Mucosa of descending colon (tissue), 3 donors: ENCODE data around the gene VPS13D. TPM values are rescaled to one million over a fixed set of nuclear protein-coding genes. Genes with fewer than 3 reads are reported as not detected.
A peak's percentile ranks its signal among the peaks of the same experiment; 100 is the strongest.

Experiments
- ATAC-seq: fragments of 200-7000 bp; cut with Tn5 transposase; one replicate; pipeline ENCODE4 v1.9.1; 2020; ENCODE audit warnings: mild to moderate bottlenecking, moderate library complexity
- DNase-seq, 3 donors: peaks; one replicate each; pipeline ENCODE4 v3.0.0-alpha.2; 2020
- H3K36me3 ChIP-seq: fragments of 200-600 bp; one replicate; pipeline ENCODE4 v1.8.0; 2021; ENCODE audit warnings: low read depth, mild to moderate bottlenecking
- H3K4me1 ChIP-seq: fragments of 200-600 bp; one replicate; pipeline ENCODE4 v1.8.0; 2021; ENCODE audit warnings: low read depth, mild to moderate bottlenecking
- H3K4me3 ChIP-seq: fragments of 200-600 bp; one replicate; pipeline ENCODE4 v1.8.0; 2021; ENCODE audit warnings: mild to moderate bottlenecking
- H3K9me3 ChIP-seq: fragments of 200-600 bp; one replicate; pipeline ENCODE4 v1.8.0; 2021; ENCODE audit warnings: mild to moderate bottlenecking
- intact Hi-C, 2 donors: fragments of 100-400 bp; cut with DNase I in 1 of 2; cut with micrococcal nuclease in 1 of 2; formaldehyde crosslinking; loops; one replicate each; pipeline versions ENCODE4 v1.11.0 to v1.11.1; 2022; cut with DNase I, micrococcal nuclease
- total RNA-seq, 3 donors: library from RNA; stranded (reverse); fragmentation: NEBNext Ultra II Directional in 2 of 3; extraction: Animal tissue kit (Norgen Biotek cat#: 25700) in 2 of 3; gene quantifications; one replicate each; pipeline versions ENCODE4 v1.2.1 to v1.2.4, GENCODE V29; 2021 to 2023
- TF ChIP-seq, protein P1 (sequence below): fragments of 200-600 bp; IDR thresholded peaks from one replicate; pipeline ENCODE4 v1.8.0; 2022; ENCODE audit warnings: antibody characterized with exemption, mild to moderate bottlenecking
- donor health status: DM: no; HTN: no; CAD: no; lungs with moderate emphysema.
- donor health status: DM: no; HTN: no; CAD: no.
- donor health status: DM: no; HTN: yes; CAD: no.

Gene VPS13D
- total RNA-seq, 3 donors from 2014 or later: 70.1 to 96.6 (median 96.6) TPM

DNA sequence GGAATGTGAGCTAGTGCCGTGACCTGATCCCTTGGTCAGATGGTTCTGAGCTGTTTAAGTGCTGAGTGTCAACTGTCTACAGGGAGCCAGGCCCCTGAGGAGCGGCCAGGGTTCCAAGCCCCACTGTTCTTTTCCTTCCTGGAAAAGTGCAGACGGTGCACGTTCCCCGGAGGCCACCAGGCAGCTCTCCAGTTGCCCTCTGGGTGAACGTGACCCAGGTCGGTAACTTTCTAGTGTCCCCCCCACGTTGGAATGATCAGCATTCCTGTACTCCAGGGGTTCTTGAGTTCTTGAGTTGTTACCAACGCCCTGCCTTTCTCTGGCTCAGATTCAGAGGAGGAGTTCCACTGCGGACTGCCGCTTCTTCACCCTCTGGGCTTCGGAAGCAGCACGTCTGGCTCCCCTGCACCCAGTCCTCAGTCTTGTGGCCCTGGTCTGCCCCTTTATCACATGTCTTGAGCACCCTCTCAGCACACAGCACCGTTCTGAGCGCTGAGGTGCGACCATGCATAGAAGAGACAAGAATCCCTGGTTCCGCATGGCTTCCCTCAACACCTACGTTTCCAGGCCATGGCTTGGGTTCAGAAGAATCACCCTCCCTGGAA lies 256.7 kb downstream of the VPS13D start:
- Histone ChIP-seq H3K9me3 (no peaks in the 10 kb centered on the region), H3K4me1 (no peaks in the 10 kb centered on the region), H3K36me3 (no peaks in the 10 kb centered on the region), H3K4me3 (no peak overlapping the region)
- TF ChIP-seq, protein P1, sequence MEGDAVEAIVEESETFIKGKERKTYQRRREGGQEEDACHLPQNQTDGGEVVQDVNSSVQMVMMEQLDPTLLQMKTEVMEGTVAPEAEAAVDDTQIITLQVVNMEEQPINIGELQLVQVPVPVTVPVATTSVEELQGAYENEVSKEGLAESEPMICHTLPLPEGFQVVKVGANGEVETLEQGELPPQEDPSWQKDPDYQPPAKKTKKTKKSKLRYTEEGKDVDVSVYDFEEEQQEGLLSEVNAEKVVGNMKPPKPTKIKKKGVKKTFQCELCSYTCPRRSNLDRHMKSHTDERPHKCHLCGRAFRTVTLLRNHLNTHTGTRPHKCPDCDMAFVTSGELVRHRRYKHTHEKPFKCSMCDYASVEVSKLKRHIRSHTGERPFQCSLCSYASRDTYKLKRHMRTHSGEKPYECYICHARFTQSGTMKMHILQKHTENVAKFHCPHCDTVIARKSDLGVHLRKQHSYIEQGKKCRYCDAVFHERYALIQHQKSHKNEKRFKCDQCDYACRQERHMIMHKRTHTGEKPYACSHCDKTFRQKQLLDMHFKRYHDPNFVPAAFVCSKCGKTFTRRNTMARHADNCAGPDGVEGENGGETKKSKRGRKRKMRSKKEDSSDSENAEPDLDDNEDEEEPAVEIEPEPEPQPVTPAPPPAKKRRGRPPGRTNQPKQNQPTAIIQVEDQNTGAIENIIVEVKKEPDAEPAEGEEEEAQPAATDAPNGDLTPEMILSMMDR: no peak
- intact Hi-C loops: no loop called here
- DNase-seq (no peak), ATAC-seq (peak; percentile 11)

DNA sequence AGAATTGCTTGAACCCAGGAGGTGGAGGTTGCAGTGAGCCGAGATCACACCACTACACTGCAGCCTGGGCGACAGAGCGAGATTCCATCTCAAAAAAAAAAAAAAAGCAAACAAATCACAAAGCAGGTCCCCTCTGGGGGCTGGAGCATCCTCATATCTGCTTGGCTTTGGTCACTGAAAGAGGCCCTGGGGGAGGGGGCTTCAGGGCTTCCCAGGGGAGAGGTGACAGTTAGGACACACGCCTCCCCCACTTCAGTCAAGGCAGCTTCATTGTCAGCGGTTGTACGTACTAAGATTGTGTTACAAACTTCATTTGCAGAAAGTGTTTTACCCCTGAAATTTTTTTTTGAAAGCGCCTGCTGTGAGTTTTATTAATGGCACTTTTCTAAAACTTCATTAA lies 257.7 kb downstream of the VPS13D start:
- ATAC-seq (no peak), DNase-seq (no peak)
- no peak overlapping the region for H3K4me3 ChIP-seq
- no peaks in the 10 kb centered on the region for H3K36me3 ChIP-seq
- H3K4me1 ChIP-seq: no peaks in the 10 kb centered on the region
- H3K9me3 ChIP-seq: no peaks in the 10 kb centered on the region
- TF ChIP-seq, protein P1: no peak
- intact Hi-C loops: no loop called here

DNA sequence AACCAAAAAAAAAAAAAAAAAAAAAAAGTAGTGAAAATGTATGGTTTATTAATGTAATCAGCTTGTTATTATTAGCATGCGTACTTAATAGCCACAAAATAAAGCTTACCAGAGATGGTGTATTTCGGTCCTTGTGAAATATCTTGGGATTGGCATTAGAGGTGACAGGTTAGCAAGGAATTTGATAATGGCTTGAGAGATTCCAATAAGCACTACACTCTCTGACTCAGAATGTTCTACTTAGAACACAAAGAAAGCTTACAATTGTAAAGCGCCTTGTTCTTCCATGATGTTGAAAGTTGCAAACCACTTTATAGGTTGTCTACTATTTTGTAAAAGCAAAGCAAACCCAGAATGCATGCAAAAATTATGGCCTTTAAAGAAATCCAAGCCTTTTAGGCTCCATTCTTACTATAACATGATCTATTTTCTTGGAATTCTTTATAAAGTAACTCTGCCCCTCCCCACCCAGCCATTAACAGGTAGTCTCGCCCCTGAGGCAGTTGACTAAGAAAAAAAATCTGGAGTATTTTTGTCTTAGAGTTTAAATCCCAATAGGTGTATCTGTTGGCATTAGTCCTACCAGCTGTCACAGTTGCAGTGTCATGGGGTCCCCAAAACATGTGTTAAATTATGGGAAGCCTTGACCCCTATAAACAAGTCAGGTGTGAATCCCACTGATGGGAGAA lies 259.0 kb downstream of the VPS13D start:
- Histone ChIP-seq H3K36me3 (no peaks in the 10 kb centered on the region), H3K4me3 (no peak overlapping the region), H3K4me1 (no peaks in the 10 kb centered on the region), H3K9me3 (no peaks in the 10 kb centered on the region)
- intact Hi-C loops: no loop called here
- ATAC-seq (no peak), DNase-seq (no peak)
- TF ChIP-seq, protein P1: no peak

DNA sequence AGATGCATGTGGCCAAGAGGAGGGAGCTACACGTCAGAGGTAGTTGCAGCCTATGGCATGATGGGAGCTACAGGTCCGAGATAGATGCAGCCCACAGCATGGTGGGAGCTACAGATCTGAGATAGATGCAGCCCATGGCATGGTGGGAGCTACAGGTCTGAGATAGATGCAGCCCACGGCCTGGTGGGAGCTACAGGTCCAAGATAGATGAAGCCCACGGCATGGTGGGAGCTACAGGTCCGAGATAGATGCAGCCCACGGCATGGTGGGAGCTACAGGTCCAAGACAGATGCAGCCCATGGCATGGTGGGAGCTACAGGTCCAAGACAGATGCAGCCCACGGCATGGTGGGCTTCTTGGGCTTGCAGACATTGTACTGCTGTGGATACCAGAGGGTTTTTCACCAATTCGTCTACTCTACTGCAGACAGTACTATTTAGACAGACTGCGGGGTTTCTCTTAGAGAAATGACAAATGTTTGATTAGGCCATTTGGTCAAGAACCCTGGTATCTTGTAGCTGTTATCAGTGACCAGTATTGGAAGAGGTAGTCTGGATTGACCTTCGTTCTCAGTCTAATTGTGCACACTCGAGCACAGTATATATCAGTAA lies 260.8 kb downstream of the VPS13D start:
- H3K36me3 ChIP-seq: no peaks in the 10 kb centered on the region
- TF ChIP-seq, protein P1: no peak
- DNase-seq: no peak

DNA sequence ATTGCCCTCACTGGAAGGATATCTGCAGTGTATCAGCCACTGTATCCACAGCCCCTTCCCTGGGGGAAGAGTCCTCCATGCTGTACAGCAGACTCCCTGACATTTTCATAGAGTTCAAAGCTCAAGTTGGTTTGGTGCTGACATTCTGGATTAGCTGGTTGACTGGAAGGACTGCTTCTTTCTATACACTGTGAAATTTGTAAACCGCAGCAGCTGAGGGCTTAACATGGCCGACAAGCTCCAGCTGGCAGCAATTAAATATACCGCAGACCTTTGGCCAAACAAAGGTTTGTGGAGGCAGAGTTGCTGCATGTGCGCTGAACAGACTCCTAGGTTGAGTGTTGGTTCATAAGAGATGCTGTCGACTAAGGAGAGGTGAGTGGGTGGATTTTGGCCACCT lies 261.8 kb downstream of the VPS13D start:
- intact Hi-C loops: no loop called here
- H3K9me3 ChIP-seq: no peaks in the 10 kb centered on the region
- DNase-seq (no peak), ATAC-seq (no peak)
- TF ChIP-seq, protein P1: no peak
- no peaks in the 10 kb centered on the region for H3K36me3 ChIP-seq
- H3K4me3 ChIP-seq: no peak overlapping the region
- no peaks in the 10 kb centered on the region for H3K4me1 ChIP-seq

More for the DNA sequence above, 260.8 kb downstream of the VPS13D start:
- Histone ChIP-seq H3K4me1 (no peaks in the 10 kb centered on the region), H3K9me3 (no peaks in the 10 kb centered on the region), H3K4me3 (no peak overlapping the region)
- ATAC-seq: no peak
- intact Hi-C loops: no loop called here
